ENCODE measurements around the gene TRMU. TPM values are rescaled to one million over a fixed set of nuclear protein-coding genes. Genes with fewer than 3 reads are reported as not detected.
A peak's percentile ranks its signal among the peaks of the same experiment; 100 is the strongest.

Gene TRMU
- total and polyA plus RNA-seq, 2 of the 8 experiments (the other 6 are each of a cell fraction or from before 2014, with no cell fraction given): 43.4 to 70.6 TPM

DNA sequence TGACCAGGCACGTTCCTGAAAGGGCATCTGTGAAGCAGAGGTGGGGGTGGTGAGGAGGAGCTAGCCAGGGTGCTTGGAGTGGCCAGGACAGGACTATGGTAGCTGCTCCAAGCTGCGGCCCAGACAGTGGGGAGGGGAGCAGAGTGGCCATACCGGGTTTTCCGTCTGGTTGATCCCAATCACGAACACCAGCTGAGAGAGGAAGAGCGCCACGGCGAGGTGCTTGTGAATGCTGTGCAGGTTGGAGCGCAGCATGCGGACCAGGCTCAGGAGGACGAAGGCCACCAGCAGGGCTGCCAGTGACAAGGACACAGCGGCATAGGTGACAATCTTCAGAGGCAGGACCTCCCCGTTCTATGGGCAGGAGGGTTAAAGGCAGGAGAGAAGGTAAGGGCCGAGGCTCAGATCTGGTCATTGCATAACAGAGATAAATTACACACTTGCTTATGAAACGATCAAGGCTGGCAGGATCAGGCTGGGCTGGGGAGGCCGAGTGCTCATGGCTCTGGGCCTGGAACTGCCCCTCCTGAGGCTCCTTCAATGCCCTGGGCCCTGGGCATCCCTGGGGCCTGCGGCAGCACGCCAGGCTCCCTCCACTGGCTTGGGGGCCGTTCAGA is 41.5 kb downstream of the TRMU start:
- no peak overlapping the region for H4K5ac ChIP-seq (ENCODE audit: insufficient read length, low read depth, low read length)

More for the DNA sequence above, 41.5 kb downstream of the TRMU start:
- Histone ChIP-seq H2BK5ac (ENCODE audit: low read depth, low read length) (peak overlapping the region; percentile 73), H2BK20ac (ENCODE audit: low read length) (peak overlapping the region; percentile 93; the same call in 1 of the 2 replicates), H2BK120ac (replicated peaks; ENCODE audit: low read depth, low read length) (no peak overlapping the region), H3K4ac (replicated peaks; ENCODE audit: insufficient read length, low read depth, low read length) (peak overlapping the region; percentile 82), H2AK5ac (ENCODE audit: low read depth, low read length) (peak overlapping the region; percentile 98), H4K91ac (replicated peaks; ENCODE audit: insufficient read length, low read length) (peak overlapping the region; percentile 73), H4K20me1 (replicated peaks in 1 of 2; ENCODE audit: control insufficient read depth in 1 of 2, insufficient read depth in 2 of 2, low read length in 2 of 2) (peaks cover 0 to 3% of the 10 kb centered on the region in 2 experiments), H3K14ac (ENCODE audit: insufficient read length) (no peak overlapping the region), H3K18ac (ENCODE audit: extremely low read depth, low read length) (peak overlapping the region; percentile 78), H3K23me2 (ENCODE audit: low read depth, low read length) (peaks cover 2% of the 10 kb centered on the region; the same call in 1 of the 2 replicates), H3K79me2 (ENCODE audit: control insufficient read depth in 1 of 2, insufficient read depth in 2 of 2, low read length in 2 of 2) (no peaks in the 10 kb centered on the region), H3K36me3 (ENCODE audit: control insufficient read depth in 2 of 4, insufficient read depth in 4 of 4, low read length in 3 of 4) (peaks cover 0 to 6% (median 1%) of the 10 kb centered on the region in 4 experiments; a peak in 4 of 8 replicates), H3K9ac (replicated peaks in 1 of 4; ENCODE audit: extremely low read depth in 1 of 4, low read depth in 3 of 4, low read length in 3 of 4) (no peak overlapping the region), H3K79me1 (ENCODE audit: low read depth, low read length) (no peaks in the 10 kb centered on the region), H3K4me3 (ENCODE audit: extremely low read depth in 1 of 4, insufficient read depth in 2 of 4, low read depth in 3 of 4, low read length in 4 of 4) (no peak overlapping the region), H3K27me3 (replicated peaks in 1 of 4; ENCODE audit: control insufficient read depth in 3 of 4, extremely low read depth in 1 of 4, insufficient read depth in 3 of 4, low read length in 3 of 4) (no peaks in the 10 kb centered on the region), H3K9me3 (ENCODE audit: insufficient read depth in 2 of 2, low read depth in 1 of 2, low read length in 1 of 2) (no peaks in the 10 kb centered on the region), H2BK12ac (ENCODE audit: low read depth, low read length) (peak overlapping the region; percentile 94; the same call in 1 of the 2 replicates), H3K56ac (replicated peaks; ENCODE audit: insufficient read length, low read depth, low read length) (no peak overlapping the region), H2AFZ (ENCODE audit: low read length) (no peak overlapping the region), H3K4me1 (replicated peaks in 1 of 4; ENCODE audit: control insufficient read depth in 3 of 4, insufficient read depth in 4 of 4, low read length in 3 of 4) (peaks cover 0 to 30% (median 27%) of the 10 kb centered on the region in 4 experiments; a peak in 6 of 7 replicates), H3K23ac (ENCODE audit: insufficient read length) (no peak overlapping the region), H2BK15ac (ENCODE audit: low read length) (peak overlapping the region; percentile 100), H3K4me2 (ENCODE audit: insufficient read depth in 1 of 2, low read depth in 2 of 2, low read length in 2 of 2) (peak overlapping the region in 1 of 2 experiments; percentile 11; a peak in 1 of 4 replicates), H4K8ac (ENCODE audit: extremely low read depth, insufficient read depth, low read length) (peak overlapping the region; percentile 3; the same call in 1 of the 2 replicates), H3K27ac (ENCODE audit: low read depth, low read length) (no peak overlapping the region)
- DNase-seq (ENCODE audit: low read depth in 1 of 2, low spot score in 2 of 2) (no peak), FAIRE-seq (no peak)
- ChIA-PET CTCF (ENCODE audit: partially characterized antibody) (interaction anchor here (0.8 to 2.9 kb wide), 3 partner anchors 10 to 82 kb away, joined by 3 to 16 read pairs (median 3); no protein-coding TSS in a partner anchor), POLR2A (ENCODE audit: partially characterized antibody) (interaction anchor here (1.5 kb wide), 1 partner anchor 67 kb away, joined by 3 read pairs; no protein-coding TSS in a partner anchor)
- 79% methylated on average over 19 of the region's 19 CpGs; no CpG with 5 or more reads in 1 of the 2 experiments for WGBS, 2 experiments (ENCODE audit: extremely low coverage in 1 of 2, insufficient coverage in 1 of 2, insufficient read length in 1 of 2, insufficient replicate concordance in 2 of 2, low coverage in 1 of 2, low lambda C conversion rate in 2 of 2, missing lambda C conversion rate in 1 of 2)
- no peak for TF ChIP-seq SIN3A (conservative IDR thresholded peaks at IDR 0.05 in 1 of 2, IDR thresholded peaks at IDR 0.05 in 1 of 2; ENCODE audit: low read depth in 1 of 2, low read length in 2 of 2)
- TF ChIP-seq MAFK (IDR thresholded peaks at IDR 0.05; ENCODE audit: low read depth, low read length): no peak
- no peak for TF ChIP-seq RAD21 (IDR thresholded peaks at IDR 0.05 in 1 of 2, conservative IDR thresholded peaks at IDR 0.05 in 1 of 2; ENCODE audit: low read depth in 2 of 2, low read length in 2 of 2)
- TF ChIP-seq GTF2F1 (IDR thresholded peaks at IDR 0.05; ENCODE audit: borderline replicate concordance, low read depth, low read length): no peak
